Heart right ventricle (tissue), 16 donors: ENCODE data around the gene ATP11A. TPM values are rescaled to one million over a fixed set of nuclear protein-coding genes. Genes with fewer than 3 reads are reported as not detected.

Experiments
- ATAC-seq, 8 donors: fragments of 200-7000 bp; cut with Tn5 transposase; one replicate each; pipeline ENCODE4 v1.9.1; 2020; ENCODE audit warnings: mild to moderate bottlenecking in 8 of 8, moderate library complexity in 8 of 8, moderate number of reproducible peaks in 1 of 8
- DNase-seq, 2 donors: peaks; one replicate each; pipeline ENCODE4 v3.0.0-alpha.2; 2020
- H3K27ac ChIP-seq, 10 donors: fragments of 200-600 bp; sonication (generic) in 2 of 10; one replicate each; pipeline versions ENCODE4 v1.5.0 to v1.8.0; 2020 to 2022; ENCODE audit warnings: mild to moderate bottlenecking in 3 of 10
- H3K27me3 ChIP-seq, 7 donors: fragments of 200-600 bp; one replicate each; pipeline ENCODE4 v1.8.0; 2021 to 2022; ENCODE audit warnings: mild to moderate bottlenecking in 2 of 7
- H3K36me3 ChIP-seq, 9 donors: fragments of 200-600 bp; sonication (generic) in 1 of 9; one replicate each; pipeline versions ENCODE4 v1.5.0 to v1.8.0; 2020 to 2022; ENCODE audit warnings: mild to moderate bottlenecking in 2 of 9
- H3K4me1 ChIP-seq, 9 donors: fragments of 200-600 bp; sonication (generic) in 1 of 9; one replicate each; pipeline versions ENCODE4 v1.5.0 to v1.8.0; 2020 to 2022; ENCODE audit warnings: mild to moderate bottlenecking in 4 of 9
- H3K4me3 ChIP-seq, 10 donors: fragments of 200-600 bp; sonication (generic) in 2 of 10; one replicate each; pipeline versions ENCODE4 v1.5.0 to v1.8.0; 2020 to 2022; ENCODE audit warnings: mild to moderate bottlenecking in 7 of 10, moderate library complexity in 2 of 10
- H3K9me3 ChIP-seq, 11 donors: fragments of 200-600 bp in 10 of 11; sonication (generic) in 2 of 11; one replicate each; pipeline versions ENCODE4 v1.5.0 to v1.8.0; 2013 to 2022; ENCODE audit warnings: mild to moderate bottlenecking in 2 of 11, control low read depth in 1 of 11, moderate library complexity in 1 of 11
- CTCF ChIP-seq, 9 donors: fragments of 200-600 bp; sonication (generic) in 2 of 9; IDR thresholded peaks; one replicate each; pipeline versions ENCODE4 v1.5.0 to v1.8.0; 2021 to 2022; ENCODE audit warnings: antibody characterized with exemption in 9 of 9, mild to moderate bottlenecking in 5 of 9, moderate library complexity in 1 of 9
- WGBS, 2 donors: extraction: QIAGEN DNeasy Blood & Tissue Kit; methylation state at CpG; one replicate each; pipeline ENCODE4 v1.1.7; 2013; ENCODE audit warnings: inconsistent platforms in 1 of 2; 5-methylcytosine and 5-hydroxymethylcytosine counted together
- intact Hi-C, 10 donors: fragments of 100-400 bp; cut with DNase I; formaldehyde crosslinking; loops; one replicate each; pipeline versions ENCODE4 v1.11.1 to v1.14.2; 2022
- polyA plus RNA-seq, 2 donors: library from polyadenylated mRNA; stranded (reverse); fragments of 200-250 nt; gene quantifications; one replicate each; pipeline ENCODE4 v1.2.3, GENCODE V29; 2013
- total RNA-seq, 10 donors: library from RNA; stranded (reverse); fragmentation: NEBNext Ultra II Directional in 3 of 10; extraction: Animal tissue kit (Norgen Biotek cat#: 25700) in 3 of 10; gene quantifications; one replicate each; pipeline versions ENCODE4 v1.2.1 to v1.2.4, GENCODE V29; 2021 to 2023
- donor health status: Arrhythmogenic right ventricular cardiomyopathy.
- donor health status: ischemic (EF 13 %, LVEDD 7.1; RV severe dilation, severe dysfunction).
- donor health status: healthy with polysubstance abuse.
- donor health status: DM: no; HTN: yes; CAD: no.
- donor health status: DM: no; HTN: no; CAD: no.
- donor health status: ischemic (EF 25% LVEDD 6.9; RV normal size, moderate dysfunction).
- donor health status: ischemic (EF 25% LVEDD 5.7; RV mildly dilated, moderate dysfunction).
- donor health status: healthy.
- donor health status: DM: yes; HTN: yes; CAD: no.
- donor health status: Ischemic cardiomyopathy.
- donor health status: ischemic (EF 35%, LVEDD 5.7; RV mildly dilated, moderate dysfunction).
- donor health status: nonischemic (EF 11% LVEDD 7.7; RV severe dilation, severe dysfunction).
- donor health status: DM: yes; HTN: yes; CAD: no.
- donor health status: PGD.
- donor health status: ischemic (EF 29% LVEDD 5.4; RV normal size, mild dysfunction).
- donor health status: nonischemic (EF 23%, LVEDD 6.1; RV moderate dilation, normal function).

Gene ATP11A
- total and polyA plus RNA-seq, 12 donors: 20.0 to 164 (median 107) TPM

DNA sequence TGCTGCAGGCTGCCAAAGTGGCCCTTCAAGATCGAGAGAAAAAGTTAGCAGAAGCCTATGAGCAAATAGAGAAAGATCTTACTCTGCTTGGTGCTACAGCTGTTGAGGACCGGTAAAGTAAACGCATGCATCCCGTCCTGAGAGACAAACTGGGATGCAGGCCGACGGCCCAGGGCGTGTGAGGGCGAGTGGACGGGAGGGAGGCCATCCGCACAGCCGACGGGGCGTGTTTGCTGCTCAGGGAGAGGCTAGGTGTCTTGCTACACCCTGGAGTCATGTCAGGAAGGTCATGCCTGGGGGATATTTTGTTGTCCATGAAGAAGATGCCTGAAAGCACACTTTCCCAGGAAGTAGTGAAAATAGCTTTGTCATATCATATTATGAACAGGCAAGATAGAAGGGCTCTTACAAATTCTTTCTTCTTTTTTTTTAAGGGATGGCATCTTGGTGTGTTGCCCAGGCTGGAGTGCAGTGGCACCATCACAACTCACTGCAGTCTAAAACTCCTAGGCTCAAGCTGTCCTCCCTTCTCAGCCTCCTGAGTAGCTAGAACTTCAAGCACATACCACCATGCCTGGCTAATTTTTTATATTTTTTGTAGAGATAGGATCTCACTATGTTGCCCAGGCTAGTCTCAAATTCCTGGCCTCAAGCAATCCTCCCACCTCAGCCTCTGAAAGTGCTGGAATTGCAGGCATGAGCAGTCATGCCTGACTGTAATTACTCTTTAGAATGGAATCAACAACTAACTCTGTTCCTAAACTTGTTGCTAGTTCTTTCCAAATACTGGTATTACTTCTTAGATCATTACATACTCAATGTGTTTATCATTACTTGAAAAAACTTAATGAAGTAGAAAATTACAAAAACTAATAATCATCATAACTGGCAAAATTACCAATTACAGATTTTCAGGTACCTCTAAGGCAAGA is 161.5 kb downstream of the ATP11A start:
- Histone ChIP-seq H3K4me1 (no peaks in the 10 kb centered on the region), H3K4me3 (no peak overlapping the region), H3K27me3 (no peaks in the 10 kb centered on the region), H3K9me3 (peaks cover 0 to 12% (median 0%) of the 10 kb centered on the region in 11 donors), H3K36me3 (peaks cover 0 to 97% (median 49%) of the 10 kb centered on the region in 9 donors), H3K27ac (no peak overlapping the region)
- WGBS, 2 donors: 96% methylated on average over 13 of the region's 13 CpGs
- TF ChIP-seq CTCF (IDR thresholded peaks at IDR 0.05): no peak
- intact Hi-C loops: no loop called here
- DNase-seq (no peak), ATAC-seq (no peak)

- Histone ChIP-seq H3K4me3 (no peak overlapping the region), H3K9me3 (peaks cover 0 to 12% (median 0%) of the 10 kb centered on the region in 11 donors), H3K36me3 (peaks cover 0 to 97% (median 49%) of the 10 kb centered on the region in 9 donors), H3K4me1 (no peaks in the 10 kb centered on the region), H3K27me3 (no peaks in the 10 kb centered on the region), H3K27ac (no peak overlapping the region)
- TF ChIP-seq CTCF (IDR thresholded peaks at IDR 0.05): no peak
- no peak for ATAC-seq
- intact Hi-C loops: no loop called here
- DNase-seq: no peak
- WGBS, 2 donors: 88 to 98% methylated on average over 15 of the region's 15 CpGs
Observed at GRCh38 chr13:112852392-112852791, 162.6 kb downstream of the ATP11A start.

DNA sequence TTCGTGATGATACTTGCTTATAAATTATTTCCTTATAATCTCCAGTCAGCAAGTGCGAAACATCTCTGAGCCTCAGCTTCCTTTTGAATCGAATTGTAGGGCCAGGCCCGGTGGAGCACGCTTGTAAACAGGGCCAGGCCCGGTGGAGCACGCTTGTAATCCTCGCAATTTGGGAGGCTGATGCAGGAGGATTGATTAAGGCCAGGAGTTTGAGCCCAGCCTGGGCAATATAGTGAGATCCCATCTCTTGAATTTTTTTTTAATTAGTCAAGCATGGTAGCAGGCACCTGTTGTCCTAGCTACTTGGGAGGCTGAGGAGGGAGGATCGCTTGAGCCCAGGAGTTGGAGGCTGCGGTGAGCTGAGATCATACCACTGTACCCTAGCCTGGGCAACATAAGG is 163.0 kb downstream of the ATP11A start:
- DNase-seq (no peak), ATAC-seq (no peak)
- H3K4me3 ChIP-seq: no peak overlapping the region
- H3K36me3 ChIP-seq: peaks cover 0 to 97% (median 49%) of the 10 kb centered on the region in 9 donors
- no peak overlapping the region for H3K27ac ChIP-seq
- no peak for TF ChIP-seq CTCF (IDR thresholded peaks at IDR 0.05)
- no peaks in the 10 kb centered on the region for H3K27me3 ChIP-seq
- peaks cover 0 to 8% (median 0%) of the 10 kb centered on the region in 11 donors for H3K9me3 ChIP-seq
- whole genome bisulfite sequencing, 2 donors: 97 to 98% methylated on average over 10 of the region's 10 CpGs
- H3K4me1 ChIP-seq: no peaks in the 10 kb centered on the region
- intact Hi-C loops: no loop called here

GRCh38 chr13:112854321-112854720 is 164.5 kb downstream of the ATP11A start:
- Histone ChIP-seq H3K4me3 (no peak overlapping the region), H3K36me3 (peaks cover 0 to 100% (median 59%) of the 10 kb centered on the region in 9 donors), H3K27ac (no peak overlapping the region), H3K4me1 (no peaks in the 10 kb centered on the region), H3K27me3 (no peaks in the 10 kb centered on the region), H3K9me3 (no peaks in the 10 kb centered on the region)
- ATAC-seq (no peak), DNase-seq (no peak)
- WGBS, 2 donors: 94 to 97% methylated on average over 25 of the region's 25 CpGs
- no peak for TF ChIP-seq CTCF (IDR thresholded peaks at IDR 0.05)
- intact Hi-C loops: no loop called here
